GM18870 (cell line): ENCODE measurements around the gene RLN3.

ENCODE experiments used
- ATAC-seq: cut with Tn5 transposase; IDR thresholded peaks from one replicate; pipeline ENCODE4 v1.9.1; 2021; ENCODE audit warnings: moderate library complexity; ENCODE audit not compliant: unreplicated experiment

Gene RLN3

GRCh38 chr19:14027856-14028450 is at the start of gene RLN3:
RLN3 (plus strand) TSS chr19:14028148; CDS start chr19:14028205, 57 bp downstream.
- no peak for ATAC-seq

GRCh38 chr19:13978351-13979243 is 49.4 kb upstream of the RLN3 start:
- ATAC-seq, result no peak

DNA sequence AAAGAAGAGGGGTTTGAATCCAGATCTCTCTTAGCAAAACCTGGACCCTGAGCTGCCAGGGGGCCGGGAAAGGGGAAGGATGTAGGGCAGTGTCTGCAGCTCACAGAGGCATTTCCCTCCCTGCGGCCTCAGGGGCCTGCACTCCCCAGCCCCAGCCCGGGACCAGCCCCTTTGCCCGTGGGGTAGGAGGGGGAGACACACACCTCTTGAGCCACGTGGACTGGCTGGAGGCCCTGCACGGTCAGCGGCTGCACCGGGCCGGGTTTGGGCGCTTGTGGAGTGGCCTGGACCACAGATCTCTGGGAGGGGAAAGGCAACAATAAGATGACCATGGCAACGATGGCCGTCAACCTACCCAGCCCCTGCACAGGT is 48.7 kb upstream of the RLN3 start:
- ATAC-seq, result no peak

DNA sequence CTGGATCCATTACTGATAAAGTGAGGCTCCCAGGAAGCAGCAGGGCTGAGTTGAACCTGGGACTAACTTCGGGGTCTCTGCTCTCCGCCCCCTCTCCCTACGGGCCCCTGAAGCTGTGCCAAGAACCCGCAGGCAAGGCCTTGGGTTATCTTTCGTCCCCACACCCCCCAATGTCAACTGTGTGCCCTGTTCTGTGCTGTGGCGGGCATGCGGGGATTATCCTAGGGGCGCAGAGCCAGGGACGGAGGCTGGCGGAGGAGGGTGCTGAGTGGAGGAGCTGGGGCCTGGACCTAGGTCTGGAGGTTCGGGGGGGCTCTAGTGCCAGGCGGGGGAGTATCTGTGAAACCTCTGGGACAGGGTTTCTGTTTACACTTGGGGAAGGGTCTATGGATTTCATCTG is 48.3 kb upstream of the RLN3 start:
- no peak for ATAC-seq

DNA sequence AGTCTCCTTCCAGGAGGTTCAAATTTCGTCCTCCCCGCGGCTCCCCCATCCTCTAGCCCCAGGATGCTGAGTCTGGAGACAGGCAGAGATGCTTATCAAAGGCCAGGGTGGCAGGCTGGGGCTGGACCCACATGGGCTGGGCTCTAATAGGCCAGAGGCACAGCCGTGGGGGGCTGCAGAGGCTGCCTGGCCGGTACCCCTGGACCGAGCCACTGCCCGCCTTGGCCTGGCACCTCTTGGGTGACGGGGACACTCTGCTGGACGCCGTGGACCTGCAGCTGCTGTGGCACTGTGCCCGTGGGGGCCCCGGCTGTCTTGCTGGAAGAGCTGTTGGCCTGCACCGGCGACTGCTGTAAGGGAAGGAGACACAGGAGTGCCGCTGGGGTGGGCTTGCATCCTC is 47.6 kb upstream of the RLN3 start:
- ATAC-seq, result no peak

GRCh38 chr19:13981021-13981420 is 46.9 kb upstream of the RLN3 start:
- no peak for ATAC-seq

DNA sequence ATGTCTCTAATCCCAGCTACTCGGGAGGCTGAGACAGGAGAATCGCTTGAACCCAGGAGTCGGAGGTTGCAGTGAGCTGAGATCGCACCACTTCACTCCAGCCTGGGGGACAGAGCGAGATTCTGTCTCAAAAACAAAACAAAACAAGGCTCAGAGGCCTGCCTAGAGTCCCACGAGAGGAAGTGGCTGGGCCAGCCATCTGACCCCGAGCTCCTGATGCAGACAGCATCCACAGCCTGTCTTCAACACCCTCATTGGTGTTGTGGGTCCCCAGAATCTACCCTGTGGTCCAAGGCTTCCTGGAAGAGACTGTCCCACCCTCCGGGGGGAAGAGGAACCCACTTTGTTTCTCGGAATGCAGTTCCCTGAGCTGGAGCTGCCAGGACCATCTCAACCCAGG is 46.5 kb upstream of the RLN3 start:
- no peak for ATAC-seq

- ATAC-seq, result no peak
These were observed 45.9 kb upstream of the RLN3 start for GRCh38 chr19:13981988-13982501.

DNA sequence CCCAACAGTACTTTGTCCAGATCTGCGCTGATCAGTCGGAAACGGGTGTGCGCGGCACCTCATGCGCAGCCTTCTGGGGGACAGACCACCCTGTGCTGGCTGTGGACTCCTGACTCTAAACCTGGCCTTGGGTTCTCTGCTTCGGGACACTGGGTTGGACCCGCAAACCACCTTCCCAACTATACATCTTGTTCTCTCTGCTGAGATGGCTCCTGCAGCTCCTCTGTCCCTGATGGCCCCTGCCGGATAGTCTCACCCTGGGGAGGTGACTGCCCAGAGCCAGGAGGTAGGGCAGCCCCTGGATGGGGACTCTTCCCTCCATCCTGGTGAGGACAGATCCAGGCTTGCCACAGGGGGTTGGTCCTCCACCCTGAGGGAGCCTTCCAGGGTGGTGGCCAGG is 45.2 kb upstream of the RLN3 start:
- ATAC-seq, result no peak

GRCh38 chr19:13983213-13983889 is 44.6 kb upstream of the RLN3 start:
- no peak for ATAC-seq

- ATAC-seq, result no peak
These were observed 43.8 kb upstream of the RLN3 start for GRCh38 chr19:13984186-13984585.

- no peak for ATAC-seq
These were observed 42.8 kb upstream of the RLN3 start for GRCh38 chr19:13984875-13985741.

DNA sequence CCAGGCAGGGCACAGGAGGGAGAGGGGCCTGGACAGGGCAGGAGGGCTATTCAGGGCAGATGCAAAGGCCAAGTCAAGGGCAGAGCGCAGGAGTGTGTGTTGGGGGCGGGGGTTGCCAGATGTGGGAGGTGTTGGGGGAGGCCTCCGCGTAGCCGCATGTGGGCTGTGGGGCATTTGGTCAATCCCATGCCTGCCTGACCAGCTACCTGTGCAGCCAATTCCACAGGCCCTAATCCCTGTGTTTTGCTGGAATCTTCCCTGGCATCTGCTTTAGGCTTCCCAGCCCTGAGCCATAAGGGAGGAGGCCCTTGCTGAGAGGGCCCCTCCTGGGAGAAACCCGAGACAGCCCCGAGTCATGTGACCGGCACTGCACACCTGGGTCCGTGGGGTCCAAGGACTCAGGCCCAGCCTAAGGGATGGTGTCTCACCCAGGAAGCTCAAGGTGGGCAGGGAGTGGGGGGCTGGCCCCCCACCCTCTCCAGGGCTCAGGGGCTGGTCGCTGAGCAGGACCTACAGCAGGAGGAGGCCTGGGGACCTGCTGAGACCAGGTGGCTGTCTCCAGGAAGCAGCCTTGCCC is 42.1 kb upstream of the RLN3 start:
- peak; percentile 8 for ATAC-seq

DNA sequence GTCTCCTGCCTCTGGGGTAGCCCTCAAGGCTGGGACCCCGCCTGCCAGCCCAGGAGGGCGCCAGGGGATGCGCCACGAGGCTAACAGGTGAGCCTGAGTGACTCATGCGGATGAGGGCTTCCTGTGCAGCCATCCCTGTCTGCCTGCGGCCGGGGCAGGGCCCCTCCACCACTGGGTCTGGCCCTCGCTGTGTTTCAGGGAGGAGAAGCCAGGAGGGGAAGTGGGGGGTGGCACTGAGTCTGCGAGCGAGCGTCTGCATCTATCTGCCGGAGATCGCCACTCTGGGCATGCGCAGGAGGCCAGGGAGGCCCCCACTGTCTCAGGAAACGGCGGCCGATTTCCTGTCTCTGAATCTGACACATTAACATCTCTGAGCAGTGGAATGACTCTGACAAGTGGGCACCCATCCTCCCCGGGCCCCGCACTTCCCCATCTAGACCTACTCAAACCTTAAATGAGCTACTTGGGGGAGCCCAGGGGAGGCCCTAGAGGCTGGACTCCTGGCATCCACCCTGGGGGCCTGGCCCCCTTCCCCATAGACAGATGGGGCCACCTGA is 41.5 kb upstream of the RLN3 start:
- peak; percentile 66 for ATAC-seq

DNA sequence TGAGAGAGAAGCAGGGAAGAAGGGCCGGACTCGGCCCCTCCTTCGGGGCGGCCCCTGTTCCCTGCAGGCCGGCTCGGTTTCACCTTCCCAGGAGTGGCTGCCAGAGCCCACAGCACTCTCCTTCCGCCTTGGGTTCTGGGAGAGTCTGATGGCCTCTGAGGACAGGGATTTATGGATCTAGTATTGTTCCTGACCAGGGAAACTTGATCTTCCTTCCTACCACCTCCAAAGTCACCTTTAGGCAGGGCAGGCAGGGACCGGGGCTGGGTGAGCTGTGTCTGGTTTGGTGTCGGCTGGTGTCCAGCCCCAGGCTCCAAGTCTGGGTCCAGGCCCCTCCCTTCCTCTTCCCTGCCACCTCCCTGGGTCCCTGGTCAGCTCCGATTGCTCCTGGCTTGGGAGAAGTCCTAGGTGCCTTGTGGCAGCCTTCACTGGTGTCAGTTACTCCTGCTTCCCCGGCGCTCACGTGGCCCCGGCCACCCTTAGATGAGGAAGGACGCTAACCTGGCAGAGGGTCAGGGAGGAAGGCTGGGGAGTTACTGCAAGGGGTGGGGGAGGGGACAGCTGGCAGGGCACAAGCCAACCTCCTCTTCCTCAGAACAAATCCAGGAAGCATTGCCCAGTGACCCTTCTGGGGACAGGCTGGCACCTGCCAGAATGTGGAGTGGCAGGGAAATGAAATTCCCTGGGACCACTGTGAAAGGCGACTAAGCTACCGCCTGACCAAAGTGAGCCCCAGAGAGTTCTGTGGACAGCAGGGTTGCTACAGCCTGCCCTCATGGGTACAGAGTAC is 40.7 kb upstream of the RLN3 start:
- ATAC-seq, result no peak

DNA sequence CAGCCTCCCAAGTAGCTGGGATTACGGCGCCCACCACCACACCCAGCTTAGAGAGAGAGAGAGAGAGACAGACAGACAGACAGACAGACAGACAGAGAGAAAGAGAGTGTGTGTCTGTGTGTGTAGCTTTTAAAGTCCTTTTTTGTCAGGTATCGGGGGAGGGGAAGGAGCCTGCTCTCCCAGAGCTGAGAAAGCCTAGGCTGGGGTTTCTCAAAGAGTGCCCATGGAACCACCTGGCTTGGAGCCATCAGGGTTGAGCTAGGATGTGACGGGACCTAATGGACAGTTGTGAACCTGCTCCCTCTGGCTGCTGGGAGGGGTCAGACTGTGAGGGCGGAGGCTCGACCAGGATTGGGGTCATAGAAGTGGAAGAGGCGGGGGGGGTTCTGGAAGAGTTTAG is 38.5 kb upstream of the RLN3 start:
- ATAC-seq, result no peak

GRCh38 chr19:13990085-13990484 is 37.9 kb upstream of the RLN3 start:
- ATAC-seq, result no peak

DNA sequence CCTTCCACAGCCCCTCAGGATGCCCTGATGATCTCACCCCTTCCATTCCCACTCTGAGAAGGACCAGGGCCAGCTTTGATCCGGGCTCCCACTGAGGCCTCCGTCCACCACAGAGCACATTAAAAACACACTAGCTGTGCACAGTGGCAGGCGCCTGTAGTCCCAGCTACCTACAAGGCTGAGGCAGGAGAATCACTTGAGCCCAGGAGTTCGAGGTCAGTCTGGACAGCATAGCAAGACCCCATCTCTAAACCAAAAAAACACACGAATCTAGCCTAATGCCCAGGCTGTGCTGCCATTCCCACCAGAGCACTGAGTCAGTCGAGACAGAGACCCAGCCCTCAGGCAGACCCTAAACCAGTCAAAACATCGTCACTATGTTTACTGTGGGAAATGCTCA is 35.9 kb upstream of the RLN3 start:
- ATAC-seq, result no peak

DNA sequence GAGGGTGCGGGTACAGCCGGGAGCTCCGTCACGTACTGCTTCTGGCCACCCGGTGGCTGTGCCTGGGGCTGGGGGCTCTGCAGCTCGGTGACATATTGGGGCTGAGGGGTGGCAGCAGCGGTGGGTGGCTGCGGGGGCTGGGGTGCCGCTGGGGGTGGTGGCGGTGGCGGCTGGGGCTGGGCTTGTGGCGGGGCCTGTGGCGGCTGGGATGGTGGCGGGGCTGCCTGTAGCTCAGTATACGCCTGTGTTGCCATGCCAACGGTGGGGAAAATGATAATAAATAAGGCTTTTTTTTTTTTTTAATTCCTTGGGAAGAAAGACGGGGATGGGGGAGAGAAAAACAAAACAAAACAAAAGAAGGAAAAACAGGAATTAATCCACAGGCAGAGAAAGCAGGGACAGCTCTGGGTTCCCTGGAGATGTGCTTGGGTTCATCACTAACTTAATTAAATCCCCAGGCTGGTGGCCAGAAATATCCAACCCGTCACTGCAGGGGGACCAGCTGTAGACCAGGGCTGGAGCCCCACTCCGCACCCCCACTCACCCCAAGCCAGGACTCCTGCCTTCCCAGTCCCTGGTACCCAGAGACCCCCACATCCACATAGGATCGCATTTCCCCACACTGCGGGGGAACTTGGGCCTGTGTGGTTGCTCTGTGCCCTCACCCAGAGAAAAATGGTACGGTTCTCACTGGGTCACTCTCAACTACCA is 34.2 kb upstream of the RLN3 start:
- no peak for ATAC-seq
